ENCODE results near the gene ARMC2.

DNA sequence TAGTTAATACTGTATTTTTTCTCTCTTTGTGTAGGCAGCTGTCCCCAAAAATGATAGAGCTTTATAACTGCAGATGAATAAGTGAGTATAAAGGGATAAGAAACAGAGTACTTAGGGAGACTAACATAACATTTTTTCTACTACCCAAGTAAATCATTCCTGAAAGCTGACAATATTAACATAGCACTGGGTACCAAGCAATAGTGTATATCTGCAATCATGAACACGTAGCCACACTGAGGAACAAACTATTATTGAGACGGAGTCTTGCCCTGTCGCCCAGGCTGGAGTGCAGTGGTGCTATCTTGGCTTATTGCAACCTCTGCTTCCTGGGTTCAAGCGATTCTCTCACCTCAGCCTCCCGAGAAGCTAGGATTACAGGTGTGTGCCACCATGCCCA is 140.5 kb downstream of the ARMC2 start:
- TF ChIP-seq POLR2AphosphoS5 (IDR thresholded peaks at IDR 0.05; ENCODE audit: low read depth, low read length) (no peak), TAF1 (IDR thresholded peaks at IDR 0.05; ENCODE audit: borderline replicate concordance, insufficient read depth, low read length) (no peak)
